Thyroid gland (tissue), 4 donors: ENCODE results near the gene UBR4. TPM values are rescaled to one million over a fixed set of nuclear protein-coding genes. Genes with fewer than 3 reads are reported as not detected.

Experiments used
- DNase-seq, 2 donors: peaks; one replicate each; pipeline ENCODE4 v3.0.0-alpha.2; 2019
- H3K27ac ChIP-seq, 3 donors: fragments of 200-600 bp; sonication (generic); 1 replicate in 2 of 3; 2 replicates in 1 of 3; pipeline ENCODE4 v1.5.1; 2016 to 2019; ENCODE audit warnings: mild to moderate bottlenecking in 1 of 3, moderate library complexity in 1 of 3
- H3K27me3 ChIP-seq: fragments of 200-600 bp; sonication (generic); one replicate; pipeline ENCODE4 v1.5.1; 2019
- H3K36me3 ChIP-seq, 2 donors: fragments of 200-600 bp; sonication (generic); one replicate each; pipeline ENCODE4 v1.5.1; 2016 to 2019
- H3K4me1 ChIP-seq, 2 donors: fragments of 200-600 bp; sonication (generic); one replicate each; pipeline ENCODE4 v1.5.1; 2017 to 2019
- H3K4me3 ChIP-seq, 3 donors: fragments of 200-600 bp; sonication (generic); replicated peaks in 1 of 3; 1 replicate in 2 of 3; 2 replicates in 1 of 3; pipeline ENCODE4 v1.5.1; 2016; ENCODE audit warnings: mild to moderate bottlenecking in 1 of 3
- H3K9me3 ChIP-seq: fragments of 200-600 bp; sonication (generic); one replicate; pipeline ENCODE4 v1.5.1; 2017
- POLR2A ChIP-seq, 2 donors: fragments of 450-650 bp; IDR thresholded peaks; one replicate each; pipeline ENCODE4 v1.6.1; 2017; ENCODE audit warnings: antibody characterized with exemption in 2 of 2, mild to moderate bottlenecking in 2 of 2, moderate library complexity in 1 of 2
- WGBS, 2 donors: methylation state at CpG; one replicate each; pipeline ENCODE4 v1.1.5; 2017; 5-methylcytosine and 5-hydroxymethylcytosine counted together
- intact Hi-C: fragments of 100-400 bp; cut with DNase I; formaldehyde crosslinking; loops from one replicate; pipeline ENCODE4 v1.15.1; 2023
- total RNA-seq, 4 donors: library from RNA; depleted of rRNA; stranded (reverse); fragments of >200 nt; gene quantifications; one replicate each; pipeline ENCODE4 v1.2.3, GENCODE V29; 2016
- TF ChIP-seq, protein P1 (sequence below), 6 experiments: fragments of 200-600 bp in 3 of 6; fragments of 450-650 bp in 3 of 6; sonication (generic) in 3 of 6; IDR thresholded peaks; one replicate each; pipeline ENCODE4 v1.5.1; 2016 to 2019; ENCODE audit warnings: antibody characterized with exemption in 6 of 6, mild to moderate bottlenecking in 2 of 6, inconsistent platforms in 1 of 6, moderate library complexity in 1 of 6

UBR4 gene
- total RNA-seq, 4 donors from 2014 or later, result 110 to 221 (median 160) TPM

DNA sequence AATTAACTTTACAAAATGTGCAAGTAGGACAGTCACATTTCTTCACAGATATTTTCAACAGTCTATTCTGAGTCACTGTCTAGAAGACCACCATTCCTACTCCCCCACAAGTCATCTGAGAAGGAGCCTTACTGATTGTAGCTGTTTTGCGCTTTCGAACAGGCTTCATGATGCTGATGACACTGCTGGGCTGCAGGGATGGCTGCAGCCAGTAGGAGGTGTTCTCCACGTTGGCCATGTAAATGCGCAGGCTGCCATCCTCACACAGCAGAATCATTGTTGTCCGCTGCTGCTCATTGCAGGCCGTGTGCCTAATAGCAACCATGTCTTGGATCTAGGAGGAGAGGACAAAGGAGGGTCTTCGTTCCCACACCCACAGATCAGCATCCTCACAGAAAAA is 56.9 kb downstream of the UBR4 start:
- H3K36me3 ChIP-seq, result peaks cover 100% of the 10 kb centered on the region in 2 donors
- 93 to 98% methylated on average over 5 to 7 of the region's 7 CpGs for WGBS, 2 donors
- no peak overlapping the region for H3K27ac ChIP-seq
- H3K27me3 ChIP-seq, result no peaks in the 10 kb centered on the region
- no peaks in the 10 kb centered on the region for H3K4me1 ChIP-seq
- no peak for DNase-seq
- intact Hi-C loops, result no loop called here
- no peak overlapping the region for H3K4me3 ChIP-seq
- no peak for TF ChIP-seq POLR2A (IDR thresholded peaks at IDR 0.05)
- no peaks in the 10 kb centered on the region for H3K9me3 ChIP-seq

DNA sequence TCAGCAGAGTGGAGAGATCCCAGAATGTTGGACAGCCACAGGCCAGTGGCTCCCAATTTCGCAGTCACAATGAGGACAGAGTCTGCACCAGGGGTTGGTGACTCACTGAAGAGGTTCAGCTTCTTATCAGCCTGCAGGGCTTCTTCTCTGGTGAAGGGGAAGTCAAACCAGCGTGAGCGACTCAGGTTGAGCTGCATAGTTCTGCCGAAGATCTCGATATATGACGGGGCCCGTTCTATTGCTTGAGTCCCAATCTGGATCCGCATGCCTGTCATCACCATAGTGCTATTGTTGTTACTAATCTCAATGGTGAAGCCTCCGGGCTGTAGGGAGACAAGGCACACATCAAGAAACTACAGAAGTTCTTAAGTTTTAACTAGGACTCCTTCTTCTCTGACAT is 58.5 kb downstream of the UBR4 start:
- WGBS, 2 donors, result 92 to 99% methylated on average over 9 of the region's 9 CpGs
- no peaks in the 10 kb centered on the region for H3K27me3 ChIP-seq
- no peaks in the 10 kb centered on the region for H3K9me3 ChIP-seq
- TF ChIP-seq, protein P1, sequence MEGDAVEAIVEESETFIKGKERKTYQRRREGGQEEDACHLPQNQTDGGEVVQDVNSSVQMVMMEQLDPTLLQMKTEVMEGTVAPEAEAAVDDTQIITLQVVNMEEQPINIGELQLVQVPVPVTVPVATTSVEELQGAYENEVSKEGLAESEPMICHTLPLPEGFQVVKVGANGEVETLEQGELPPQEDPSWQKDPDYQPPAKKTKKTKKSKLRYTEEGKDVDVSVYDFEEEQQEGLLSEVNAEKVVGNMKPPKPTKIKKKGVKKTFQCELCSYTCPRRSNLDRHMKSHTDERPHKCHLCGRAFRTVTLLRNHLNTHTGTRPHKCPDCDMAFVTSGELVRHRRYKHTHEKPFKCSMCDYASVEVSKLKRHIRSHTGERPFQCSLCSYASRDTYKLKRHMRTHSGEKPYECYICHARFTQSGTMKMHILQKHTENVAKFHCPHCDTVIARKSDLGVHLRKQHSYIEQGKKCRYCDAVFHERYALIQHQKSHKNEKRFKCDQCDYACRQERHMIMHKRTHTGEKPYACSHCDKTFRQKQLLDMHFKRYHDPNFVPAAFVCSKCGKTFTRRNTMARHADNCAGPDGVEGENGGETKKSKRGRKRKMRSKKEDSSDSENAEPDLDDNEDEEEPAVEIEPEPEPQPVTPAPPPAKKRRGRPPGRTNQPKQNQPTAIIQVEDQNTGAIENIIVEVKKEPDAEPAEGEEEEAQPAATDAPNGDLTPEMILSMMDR (IDR thresholded peaks at IDR 0.05), result no peak
- no peak overlapping the region for H3K27ac ChIP-seq
- intact Hi-C loops, result no loop called here
- H3K36me3 ChIP-seq, result peaks cover 100% of the 10 kb centered on the region in 2 donors
- DNase-seq, result no peak
- no peaks in the 10 kb centered on the region for H3K4me1 ChIP-seq
- no peak overlapping the region for H3K4me3 ChIP-seq

DNA sequence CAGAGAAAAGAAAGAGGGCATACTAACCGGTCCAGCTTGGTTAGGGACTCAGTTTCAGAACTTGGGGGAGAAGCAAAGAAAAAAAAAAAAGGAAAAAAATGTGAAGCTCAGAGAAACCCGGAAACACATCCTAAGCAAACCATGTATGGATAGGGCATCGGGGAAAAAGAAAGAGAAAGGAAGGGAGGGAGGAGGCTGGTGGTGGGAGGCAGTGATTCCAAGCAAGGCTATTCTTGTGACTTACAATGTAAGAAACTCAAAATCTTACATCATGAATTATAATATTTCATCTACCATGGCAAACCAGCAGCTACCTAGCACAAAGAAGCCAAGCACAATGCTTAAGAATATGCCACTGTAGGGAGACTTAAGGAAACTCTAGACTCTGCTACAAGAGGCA is 60.3 kb downstream of the UBR4 start:
- Histone ChIP-seq H3K27ac (no peak overlapping the region), H3K36me3 (peaks cover 100% of the 10 kb centered on the region in 2 donors), H3K9me3 (no peaks in the 10 kb centered on the region), H3K27me3 (no peaks in the 10 kb centered on the region), H3K4me3 (no peak overlapping the region), H3K4me1 (no peaks in the 10 kb centered on the region)
- WGBS, 2 donors, result 87 to 89% methylated on average over 3 of the region's 3 CpGs
- intact Hi-C loops, result no loop called here
- DNase-seq, result no peak
- no peak for TF ChIP-seq POLR2A (IDR thresholded peaks at IDR 0.05)
- TF ChIP-seq, protein P1 (IDR thresholded peaks at IDR 0.05), result no peak

DNA sequence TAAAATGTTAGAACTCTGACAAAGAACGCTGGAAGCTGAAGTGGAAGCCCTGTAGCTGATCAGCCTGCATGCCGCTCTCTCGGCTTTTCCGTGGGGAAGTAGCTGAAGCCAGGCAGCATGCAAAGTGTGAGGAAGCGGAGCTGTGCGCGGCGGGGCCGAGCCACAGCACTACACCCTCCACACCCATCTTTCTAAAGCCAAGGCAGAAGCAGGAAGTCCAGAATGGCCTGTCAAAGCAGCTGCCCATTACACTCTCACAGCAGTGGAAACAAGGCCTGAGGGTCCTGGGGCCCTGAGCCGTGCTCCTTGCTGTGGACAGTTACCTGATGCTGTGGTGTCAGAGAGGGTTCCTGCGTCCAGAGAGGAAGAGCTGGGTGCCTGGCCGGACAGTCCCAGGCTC is 69.6 kb downstream of the UBR4 start:
- no peak for DNase-seq
- no peaks in the 10 kb centered on the region for H3K4me1 ChIP-seq
- no peak for TF ChIP-seq POLR2A (IDR thresholded peaks at IDR 0.05)
- TF ChIP-seq, protein P1 (IDR thresholded peaks at IDR 0.05), result no peak
- H3K9me3 ChIP-seq, result no peaks in the 10 kb centered on the region
- H3K27ac ChIP-seq, result no peak overlapping the region
- no peak overlapping the region for H3K4me3 ChIP-seq
- no peaks in the 10 kb centered on the region for H3K27me3 ChIP-seq
- H3K36me3 ChIP-seq, result peaks cover 73 to 88% of the 10 kb centered on the region in 2 donors
- WGBS, 2 donors, result 79 to 87% methylated on average over 10 to 11 of the region's 12 CpGs
- intact Hi-C loops, result no loop called here

DNA sequence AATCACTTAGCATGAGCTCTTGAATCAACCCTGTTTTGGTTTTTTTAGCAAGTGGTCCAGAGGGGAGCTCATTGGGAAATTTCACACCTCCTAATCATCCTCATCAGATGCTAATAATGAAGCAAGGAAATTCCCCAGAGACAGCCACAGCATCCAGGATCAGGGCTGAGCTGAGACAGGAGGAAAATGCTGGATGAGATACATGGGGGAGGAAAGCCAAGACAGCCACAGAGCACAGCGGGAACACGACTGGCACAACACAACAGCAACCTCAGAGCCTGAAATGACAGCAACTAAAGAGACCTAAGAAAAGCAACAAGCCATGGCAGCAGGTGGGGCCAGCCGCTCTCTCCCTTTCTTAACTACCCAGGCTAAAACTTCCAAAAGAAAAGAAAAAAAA is 70.4 kb downstream of the UBR4 start:
- intact Hi-C loops, result no loop called here
- peaks cover 68 to 87% of the 10 kb centered on the region in 2 donors for H3K36me3 ChIP-seq
- no peak for TF ChIP-seq POLR2A (IDR thresholded peaks at IDR 0.05)
- TF ChIP-seq, protein P1 (IDR thresholded peaks at IDR 0.05), result no peak
- no peak overlapping the region for H3K4me3 ChIP-seq
- no peaks in the 10 kb centered on the region for H3K4me1 ChIP-seq
- WGBS, 2 donors, result 80 to 85% methylated on average over 3 of the region's 3 CpGs
- no peak for DNase-seq
- H3K27me3 ChIP-seq, result no peaks in the 10 kb centered on the region
- no peaks in the 10 kb centered on the region for H3K9me3 ChIP-seq
- H3K27ac ChIP-seq, result no peak overlapping the region
